Measurements from ENCODE around the gene LYL1.

GRCh38 chr19:13083627-13084026, 19.0 kb downstream of the LYL1 start:
- TF ChIP-seq, protein P1, sequence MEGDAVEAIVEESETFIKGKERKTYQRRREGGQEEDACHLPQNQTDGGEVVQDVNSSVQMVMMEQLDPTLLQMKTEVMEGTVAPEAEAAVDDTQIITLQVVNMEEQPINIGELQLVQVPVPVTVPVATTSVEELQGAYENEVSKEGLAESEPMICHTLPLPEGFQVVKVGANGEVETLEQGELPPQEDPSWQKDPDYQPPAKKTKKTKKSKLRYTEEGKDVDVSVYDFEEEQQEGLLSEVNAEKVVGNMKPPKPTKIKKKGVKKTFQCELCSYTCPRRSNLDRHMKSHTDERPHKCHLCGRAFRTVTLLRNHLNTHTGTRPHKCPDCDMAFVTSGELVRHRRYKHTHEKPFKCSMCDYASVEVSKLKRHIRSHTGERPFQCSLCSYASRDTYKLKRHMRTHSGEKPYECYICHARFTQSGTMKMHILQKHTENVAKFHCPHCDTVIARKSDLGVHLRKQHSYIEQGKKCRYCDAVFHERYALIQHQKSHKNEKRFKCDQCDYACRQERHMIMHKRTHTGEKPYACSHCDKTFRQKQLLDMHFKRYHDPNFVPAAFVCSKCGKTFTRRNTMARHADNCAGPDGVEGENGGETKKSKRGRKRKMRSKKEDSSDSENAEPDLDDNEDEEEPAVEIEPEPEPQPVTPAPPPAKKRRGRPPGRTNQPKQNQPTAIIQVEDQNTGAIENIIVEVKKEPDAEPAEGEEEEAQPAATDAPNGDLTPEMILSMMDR (IDR thresholded peaks at IDR 0.05), result no peak
- TF ChIP-seq TCF7L2 (IDR thresholded peaks at IDR 0.05; ENCODE audit: low read depth, low read length), result no peak
- no peak for TF ChIP-seq REST (IDR thresholded peaks at IDR 0.05; ENCODE audit: insufficient read depth in 1 of 2, low read depth in 2 of 2, low read length in 1 of 2)
- TF ChIP-seq POLR2AphosphoS5 (IDR thresholded peaks at IDR 0.05; ENCODE audit: low read depth, low read length), result no peak
